K562 (cell line): ENCODE measurements around the gene PPP3CB. TPM values are rescaled to one million over a fixed set of nuclear protein-coding genes. Genes with fewer than 3 reads are reported as not detected.

Experiments used
- ATAC-seq: fragments of 200-7000 bp; cut with Tn5 transposase; 3 replicates; pipeline ENCODE4 v1.9.1; 2020; ENCODE audit warnings: moderate library complexity
- BruUV-seq: library from RNA; stranded (reverse); fragments of 400-500 nt; replicated peaks from 2 replicates; lab custom pipeline; 2021; lab: Mats Ljungman, UMichigan
- CTCF ChIA-PET: fragments of 300-600 bp; formaldehyde crosslinking; extraction: SDS; loops from one replicate; lab custom pipeline; 2021; ENCODE audit warnings: low intra/inter-chr PET ratio; lab: Yijun Ruan, JAX
- POLR2A ChIA-PET: fragments of 300-600, 350-650 bp; sonication (Branson Sonifier 250); formaldehyde crosslinking; extraction: SDS; loops from one replicate; lab custom pipeline; 2021; ENCODE audit warnings: antibody characterized with exemption, inconsistent platforms; lab: Yijun Ruan, JAX
- DNase-seq, 4 experiments: peaks; one replicate each; pipeline versions ENCODE4 v3.0.0 to v3.0.0-alpha.2; 2011 to 2018; ENCODE audit warnings: low spot score in 3 of 4, mixed read lengths in 3 of 4; ENCODE audit errors: extremely low read depth in 1 of 4
- FAIRE-seq: peaks from 2 replicates; lab custom pipeline; 2011; peaks lifted over from hg19 to GRCh38; lab: Jason Lieb, UNC
- H2AFZ ChIP-seq: 2 replicates; pipeline ENCODE4 v1.6.0; 2011; ENCODE audit warnings: low read depth, low read length, control low read depth, inconsistent platforms
- H3K27ac ChIP-seq: fragments of 200-600 bp; 3 replicates; pipeline ENCODE4 v1.8.0; 2011; ENCODE audit warnings: low read depth, mild to moderate bottlenecking, control low read depth, inconsistent platforms, low read length, moderate library complexity, mixed read lengths; ENCODE audit errors: extremely low read depth
- H3K27me3 ChIP-seq, 2 experiments: fragments of 300-600 bp in 1 of 2; 2 replicates in 1 of 2; 3 replicates in 1 of 2; pipeline versions ENCODE4 v1.6.0 to v1.8.0; 2011; ENCODE audit warnings: inconsistent platforms in 2 of 2, low read length in 2 of 2, mild to moderate bottlenecking in 1 of 2, mixed read lengths in 1 of 2, moderate library complexity in 1 of 2; ENCODE audit not compliant: control insufficient read depth in 2 of 2, insufficient read depth in 2 of 2
- H3K36me3 ChIP-seq: fragments of 300-600 bp; 3 replicates; pipeline ENCODE4 v1.8.0; 2011; ENCODE audit warnings: mild to moderate bottlenecking, low read length, inconsistent platforms; ENCODE audit not compliant: control insufficient read depth, insufficient read depth
- H3K4me1 ChIP-seq, 2 experiments: fragments of 200-600 bp in 1 of 2; replicated peaks in 1 of 2; 2 replicates in 1 of 2; 3 replicates in 1 of 2; pipeline versions ENCODE4 v1.5.1 to v1.8.0; 2011; ENCODE audit warnings: inconsistent platforms in 2 of 2, low read length in 2 of 2, mild to moderate bottlenecking in 1 of 2, mixed read lengths in 1 of 2, moderate library complexity in 1 of 2; ENCODE audit not compliant: control insufficient read depth in 2 of 2, insufficient read depth in 2 of 2
- H3K4me2 ChIP-seq: 2 replicates; pipeline ENCODE4 v1.6.1; 2011; ENCODE audit warnings: low read length, control low read depth, inconsistent platforms, mixed read lengths; ENCODE audit not compliant: insufficient read depth
- H3K4me3 ChIP-seq: fragments of 200-600 bp; sonication (generic), shearing (Covaris generic); 2 replicates; pipeline ENCODE4 v1.5.1; 2016; ENCODE audit warnings: control low read depth, inconsistent platforms
- H3K79me2 ChIP-seq: fragments of 200-600 bp; 3 replicates; pipeline ENCODE4 v1.8.0; 2011; ENCODE audit warnings: low read length, inconsistent platforms; ENCODE audit not compliant: control insufficient read depth, insufficient read depth
- H3K9ac ChIP-seq, 2 experiments: 2 replicates each; pipeline versions ENCODE4 v1.6.0 to v1.6.1; 2011; ENCODE audit warnings: low read depth in 2 of 2, low read length in 2 of 2, control low read depth in 1 of 2, inconsistent platforms in 1 of 2, mild to moderate bottlenecking in 1 of 2, mixed read lengths in 1 of 2; ENCODE audit not compliant: insufficient read depth in 1 of 2
- H3K9me1 ChIP-seq: one replicate; pipeline ENCODE4 v1.6.0; 2011; ENCODE audit warnings: inconsistent platforms, mild to moderate bottlenecking, low read length, moderate library complexity; ENCODE audit not compliant: control insufficient read depth, insufficient read depth
- H3K9me3 ChIP-seq: replicated peaks from 2 replicates; pipeline ENCODE4 v1.5.1; 2011; ENCODE audit warnings: low read depth, low read length, inconsistent platforms; ENCODE audit not compliant: control insufficient read depth, insufficient read depth
- H4K20me1 ChIP-seq: replicated peaks from 2 replicates; pipeline ENCODE4 v1.6.1; 2011; ENCODE audit warnings: low read length, inconsistent platforms, mixed read lengths; ENCODE audit not compliant: control insufficient read depth, insufficient read depth
- ELF1 ChIP-seq: fragments of 200-800 bp; sonication (Bioruptor generic); IDR thresholded peaks from 2 replicates; pipeline ENCODE4 v1.6.1; 2016; ENCODE audit warnings: missing genetic modification characterization, missing compliant biosample characterization
- FOXJ3 ChIP-seq: sonication (generic); formaldehyde crosslinking; IDR thresholded peaks from 2 replicates; pipeline ENCODE4 v1.4.0; 2020; ENCODE audit warnings: mild to moderate bottlenecking, missing genetic modification reagents
- GTF2F1 ChIP-seq: IDR thresholded peaks from 2 replicates; pipeline ENCODE4 v1.6.1; 2011; ENCODE audit warnings: low read depth, low read length, improper control_type of control experiment
- HIVEP1 ChIP-seq: fragments of 250-450 bp; sonication (Bioruptor Pico); IDR thresholded peaks from 2 replicates; pipeline ENCODE4 v1.4.0; 2020; ENCODE audit warnings: mild to moderate bottlenecking
- KDM5B ChIP-seq: fragments of 200-600 bp; sonication (generic); IDR thresholded peaks from 2 replicates; pipeline ENCODE4 v1.6.1; 2012; ENCODE audit warnings: low read depth, mild to moderate bottlenecking, moderate library complexity, low read length, control low read depth, inconsistent platforms; ENCODE audit not compliant: insufficient replicate concordance
- POLR2AphosphoS2 ChIP-seq: IDR thresholded peaks from 2 replicates; pipeline ENCODE4 v1.6.1; 2012; ENCODE audit warnings: low read length, improper control_type of control experiment
- SMAD1 ChIP-seq: fragments of 150-350 bp; IDR thresholded peaks from 2 replicates; pipeline ENCODE4 v1.6.1; 2014; ENCODE audit warnings: low read length, low read depth; ENCODE audit not compliant: partially characterized antibody
- SMC3 ChIP-seq: conservative IDR thresholded peaks from 2 replicates; pipeline ENCODE4 v1.6.1; 2011; ENCODE audit warnings: low read depth, low read length, improper control_type of control experiment; ENCODE audit not compliant: insufficient read depth
- ZBTB17 ChIP-seq: fragments of 450-650 bp; formaldehyde crosslinking; IDR thresholded peaks from 2 replicates; pipeline ENCODE4 v1.4.0; 2020; ENCODE audit warnings: mild to moderate bottlenecking
- ZNF232 ChIP-seq: sonication (generic); formaldehyde crosslinking; IDR thresholded peaks from 2 replicates; pipeline ENCODE4 v1.8.0; 2022; ENCODE audit warnings: mild to moderate bottlenecking, missing genetic modification reagents
- WGBS: fragments of 100-300 bp; shearing (Covaris generic); methylation state at CpG from one replicate; pipeline ENCODE4 v1.1.6; 2016; ENCODE audit warnings: low coverage, mixed read lengths; ENCODE audit not compliant: insufficient coverage; ENCODE audit errors: missing lambda C conversion rate; 5-methylcytosine and 5-hydroxymethylcytosine counted together
- in situ Hi-C: fragments of 300-500 bp; cut with MboI; formaldehyde crosslinking; loops from 4 replicates; pipeline ENCODE4 v1.15.0; 2018; ENCODE audit warnings: inconsistent platforms, mixed read lengths
- intact Hi-C: fragments of 100-400 bp; cut with micrococcal nuclease; formaldehyde crosslinking; loops from 2 replicates; pipeline ENCODE4 v1.14.2; 2022
- polyA plus RNA-seq, 8 experiments: library from polyadenylated mRNA; depleted of rRNA in 4 of 8; stranded (reverse) in 5 of 8; unstranded in 3 of 8; fragments of >200 nt; fragmentation: Nextera tagmentation in 2 of 8; fragmentation: Illumina TruSeq in 1 of 8; extraction: Ambion mirVana in 2 of 8; extraction: Trizol in 1 of 8; gene quantifications; 2 replicates each; pipeline versions ENCODE4 v1.2.1 to v1.2.3, GENCODE V29; 2011 to 2014; ENCODE audit warnings: inconsistent platforms in 1 of 8, missing spikeins in 1 of 8
- total RNA-seq, 7 experiments: library from RNA; depleted of rRNA in 6 of 7; stranded (reverse); fragments of >200 nt in 6 of 7; fragmentation: Illumina TruSeq in 2 of 7; extraction: Trizol in 2 of 7; gene quantifications; 2 replicates each; pipeline versions ENCODE4 v1.2.1 to v1.2.3, GENCODE V29; 2011 to 2021; ENCODE audit warnings: low replicate concordance in 1 of 7
- TF ChIP-seq, protein P1 (sequence below): fragments of 450-650 bp; IDR thresholded peaks from 2 replicates; pipeline ENCODE4 v1.6.1; 2018; ENCODE audit not compliant: partially characterized antibody
- TF ChIP-seq, protein P2 (sequence below): fragments of 450-650 bp; IDR thresholded peaks from 2 replicates; pipeline ENCODE4 v1.6.1; 2017; ENCODE audit warnings: antibody characterized with exemption, mild to moderate bottlenecking
- TF ChIP-seq, protein P3 (sequence below): fragments of 250-450 bp; sonication (Bioruptor Pico); IDR thresholded peaks from 2 replicates; pipeline ENCODE4 v1.9.0; 2021; ENCODE audit warnings: mild to moderate bottlenecking
- TF ChIP-seq, protein P4 (sequence below): sonication (generic); formaldehyde crosslinking; IDR thresholded peaks from 2 replicates; pipeline ENCODE4 v1.8.1; 2022; ENCODE audit warnings: missing genetic modification reagents

PPP3CB gene
- total and polyA plus RNA-seq, 9 of the 15 experiments (the other 6 are each of a cell fraction or from before 2014, with no cell fraction given) = 9.6 to 27.6 (median 17.8) TPM

DNA sequence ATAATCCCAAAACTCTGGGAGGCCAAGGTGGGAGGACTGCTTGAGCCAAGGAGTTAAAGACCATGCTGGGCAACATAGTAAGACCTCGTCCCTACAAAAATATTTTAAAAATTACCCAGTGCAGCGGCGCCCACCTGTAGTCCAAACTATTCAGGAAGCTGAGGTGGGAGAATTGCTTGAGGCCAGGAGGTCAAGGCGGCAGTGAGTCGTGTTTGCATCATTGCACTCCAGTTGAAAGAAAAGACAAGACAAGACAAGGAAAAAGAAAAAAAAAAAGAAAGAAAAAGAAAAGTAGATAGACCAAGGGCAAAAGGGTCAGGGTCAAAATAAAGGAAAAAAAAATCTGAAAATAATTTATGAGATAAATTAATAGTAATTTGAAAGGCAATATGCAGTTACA lies 87.8 kb downstream of the PPP3CB start:
- Histone ChIP-seq H3K9ac (no peak overlapping the region), H3K27ac (no peak overlapping the region), H2AFZ (no peak overlapping the region), H3K4me3 (no peak overlapping the region), H3K4me1 (peaks cover 20 to 25% of the 10 kb centered on the region in 2 experiments), H3K4me2 (no peak overlapping the region), H3K79me2 (peaks cover 98% of the 10 kb centered on the region), H3K9me1 (no peaks in the 10 kb centered on the region), H4K20me1 (peaks cover 21% of the 10 kb centered on the region), H3K27me3 (no peaks in the 10 kb centered on the region), H3K9me3 (no peaks in the 10 kb centered on the region), H3K36me3 (peaks cover 13% of the 10 kb centered on the region; the same call in 2 of the 3 replicates)
- POLR2A ChIA-PET = interaction anchor here (0.8 to 1.0 kb wide), 3 partner anchors 156 to 163 kb away, joined by 3 to 5 read pairs (median 3); partner anchors contain the start of gene DNAJC9
- DNase-seq (no peak), FAIRE-seq (no peak), ATAC-seq (no peak)
- in situ Hi-C loops = no loop called here
- TF ChIP-seq, protein P1, sequence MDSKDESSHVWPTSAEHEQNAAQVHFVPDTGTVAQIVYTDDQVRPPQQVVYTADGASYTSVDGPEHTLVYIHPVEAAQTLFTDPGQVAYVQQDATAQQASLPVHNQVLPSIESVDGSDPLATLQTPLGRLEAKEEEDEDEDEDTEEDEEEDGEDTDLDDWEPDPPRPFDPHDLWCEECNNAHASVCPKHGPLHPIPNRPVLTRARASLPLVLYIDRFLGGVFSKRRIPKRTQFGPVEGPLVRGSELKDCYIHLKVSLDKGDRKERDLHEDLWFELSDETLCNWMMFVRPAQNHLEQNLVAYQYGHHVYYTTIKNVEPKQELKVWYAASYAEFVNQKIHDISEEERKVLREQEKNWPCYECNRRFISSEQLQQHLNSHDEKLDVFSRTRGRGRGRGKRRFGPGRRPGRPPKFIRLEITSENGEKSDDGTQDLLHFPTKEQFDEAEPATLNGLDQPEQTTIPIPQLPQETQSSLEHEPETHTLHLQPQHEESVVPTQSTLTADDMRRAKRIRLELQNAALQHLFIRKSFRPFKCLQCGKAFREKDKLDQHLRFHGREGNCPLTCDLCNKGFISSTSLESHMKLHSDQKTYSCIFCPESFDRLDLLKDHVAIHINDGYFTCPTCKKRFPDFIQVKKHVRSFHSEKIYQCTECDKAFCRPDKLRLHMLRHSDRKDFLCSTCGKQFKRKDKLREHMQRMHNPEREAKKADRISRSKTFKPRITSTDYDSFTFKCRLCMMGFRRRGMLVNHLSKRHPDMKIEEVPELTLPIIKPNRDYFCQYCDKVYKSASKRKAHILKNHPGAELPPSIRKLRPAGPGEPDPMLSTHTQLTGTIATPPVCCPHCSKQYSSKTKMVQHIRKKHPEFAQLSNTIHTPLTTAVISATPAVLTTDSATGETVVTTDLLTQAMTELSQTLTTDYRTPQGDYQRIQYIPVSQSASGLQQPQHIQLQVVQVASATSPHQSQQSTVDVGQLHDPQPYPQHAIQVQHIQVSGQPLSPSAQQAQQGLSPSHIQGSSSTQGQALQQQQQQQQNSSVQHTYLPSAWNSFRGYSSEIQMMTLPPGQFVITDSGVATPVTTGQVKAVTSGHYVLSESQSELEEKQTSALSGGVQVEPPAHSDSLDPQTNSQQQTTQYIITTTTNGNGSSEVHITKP = no peak
- TF ChIP-seq KDM5B = no peak
- TF ChIP-seq, protein P2, sequence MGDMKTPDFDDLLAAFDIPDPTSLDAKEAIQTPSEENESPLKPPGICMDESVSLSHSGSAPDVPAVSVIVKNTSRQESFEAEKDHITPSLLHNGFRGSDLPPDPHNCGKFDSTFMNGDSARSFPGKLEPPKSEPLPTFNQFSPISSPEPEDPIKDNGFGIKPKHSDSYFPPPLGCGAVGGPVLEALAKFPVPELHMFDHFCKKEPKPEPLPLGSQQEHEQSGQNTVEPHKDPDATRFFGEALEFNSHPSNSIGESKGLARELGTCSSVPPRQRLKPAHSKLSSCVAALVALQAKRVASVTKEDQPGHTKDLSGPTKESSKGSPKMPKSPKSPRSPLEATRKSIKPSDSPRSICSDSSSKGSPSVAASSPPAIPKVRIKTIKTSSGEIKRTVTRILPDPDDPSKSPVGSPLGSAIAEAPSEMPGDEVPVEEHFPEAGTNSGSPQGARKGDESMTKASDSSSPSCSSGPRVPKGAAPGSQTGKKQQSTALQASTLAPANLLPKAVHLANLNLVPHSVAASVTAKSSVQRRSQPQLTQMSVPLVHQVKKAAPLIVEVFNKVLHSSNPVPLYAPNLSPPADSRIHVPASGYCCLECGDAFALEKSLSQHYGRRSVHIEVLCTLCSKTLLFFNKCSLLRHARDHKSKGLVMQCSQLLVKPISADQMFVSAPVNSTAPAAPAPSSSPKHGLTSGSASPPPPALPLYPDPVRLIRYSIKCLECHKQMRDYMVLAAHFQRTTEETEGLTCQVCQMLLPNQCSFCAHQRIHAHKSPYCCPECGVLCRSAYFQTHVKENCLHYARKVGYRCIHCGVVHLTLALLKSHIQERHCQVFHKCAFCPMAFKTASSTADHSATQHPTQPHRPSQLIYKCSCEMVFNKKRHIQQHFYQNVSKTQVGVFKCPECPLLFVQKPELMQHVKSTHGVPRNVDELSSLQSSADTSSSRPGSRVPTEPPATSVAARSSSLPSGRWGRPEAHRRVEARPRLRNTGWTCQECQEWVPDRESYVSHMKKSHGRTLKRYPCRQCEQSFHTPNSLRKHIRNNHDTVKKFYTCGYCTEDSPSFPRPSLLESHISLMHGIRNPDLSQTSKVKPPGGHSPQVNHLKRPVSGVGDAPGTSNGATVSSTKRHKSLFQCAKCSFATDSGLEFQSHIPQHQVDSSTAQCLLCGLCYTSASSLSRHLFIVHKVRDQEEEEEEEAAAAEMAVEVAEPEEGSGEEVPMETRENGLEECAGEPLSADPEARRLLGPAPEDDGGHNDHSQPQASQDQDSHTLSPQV = no peak
- no peak for TF ChIP-seq POLR2AphosphoS2
- TF ChIP-seq SMAD1 = no peak
- TF ChIP-seq, protein P3, sequence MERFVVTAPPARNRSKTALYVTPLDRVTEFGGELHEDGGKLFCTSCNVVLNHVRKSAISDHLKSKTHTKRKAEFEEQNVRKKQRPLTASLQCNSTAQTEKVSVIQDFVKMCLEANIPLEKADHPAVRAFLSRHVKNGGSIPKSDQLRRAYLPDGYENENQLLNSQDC = no peak
- TF ChIP-seq, protein P4, sequence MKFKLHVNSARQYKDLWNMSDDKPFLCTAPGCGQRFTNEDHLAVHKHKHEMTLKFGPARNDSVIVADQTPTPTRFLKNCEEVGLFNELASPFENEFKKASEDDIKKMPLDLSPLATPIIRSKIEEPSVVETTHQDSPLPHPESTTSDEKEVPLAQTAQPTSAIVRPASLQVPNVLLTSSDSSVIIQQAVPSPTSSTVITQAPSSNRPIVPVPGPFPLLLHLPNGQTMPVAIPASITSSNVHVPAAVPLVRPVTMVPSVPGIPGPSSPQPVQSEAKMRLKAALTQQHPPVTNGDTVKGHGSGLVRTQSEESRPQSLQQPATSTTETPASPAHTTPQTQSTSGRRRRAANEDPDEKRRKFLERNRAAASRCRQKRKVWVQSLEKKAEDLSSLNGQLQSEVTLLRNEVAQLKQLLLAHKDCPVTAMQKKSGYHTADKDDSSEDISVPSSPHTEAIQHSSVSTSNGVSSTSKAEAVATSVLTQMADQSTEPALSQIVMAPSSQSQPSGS (CRISPR knock-in tag) = no peak
- TF ChIP-seq ZBTB17 (CRISPR knock-in tag) = no peak
- no peak for TF ChIP-seq FOXJ3 (CRISPR knock-in tag)
- TF ChIP-seq HIVEP1 (CRISPR knock-in tag) = no peak
- TF ChIP-seq GTF2F1 = no peak
- no peak for TF ChIP-seq ZNF232 (CRISPR knock-in tag)
- no peak for TF ChIP-seq SMC3
- no peak for TF ChIP-seq ELF1 (tag)
- BruUV-seq = no TSS peak
- 59% methylated on average over 5 of the region's 5 CpGs for WGBS
- CTCF ChIA-PET = no interaction called here
- intact Hi-C loops = loop anchor here (10.0 kb wide), 1 partner anchor 237 kb away; the partner anchor contains the start of gene MYOZ1
